ENCODE data around the gene ZNF280B. TPM values are rescaled to one million over a fixed set of nuclear protein-coding genes. Genes with fewer than 3 reads are reported as not detected.

ZNF280B gene
- total and polyA plus RNA-seq, 2 of the 13 experiments (the other 11 are each of a cell fraction or from before 2014, with no cell fraction given), result 3.7 to 3.9 TPM

GRCh38 chr22:22546490-22546889, 37.9 kb upstream of the ZNF280B start:
- Histone ChIP-seq H4K20me1 (ENCODE audit: insufficient read depth, low read length) (no peaks in the 10 kb centered on the region), H3K9ac (ENCODE audit: insufficient read depth, low read depth, low read length) (no peak overlapping the region), H3K9me3 (ENCODE audit: low read length) (no peaks in the 10 kb centered on the region), H3K79me2 (ENCODE audit: insufficient read depth, low read length) (no peaks in the 10 kb centered on the region), H3K27ac (ENCODE audit: extremely low read length, insufficient read depth, low read length) (no peak overlapping the region), H3K27me3 (ENCODE audit: control insufficient read depth in 1 of 2, insufficient read depth in 2 of 2, low read length in 2 of 2) (peaks cover 0 to 13% of the 10 kb centered on the region in 2 experiments; a peak in 3 of 5 replicates), H3K4me1 (ENCODE audit: insufficient read depth, low read length) (no peaks in the 10 kb centered on the region), H3K4me3 (replicated peaks in 1 of 3; ENCODE audit: insufficient read depth in 1 of 3, low read depth in 2 of 3, low read length in 3 of 3) (no peak overlapping the region), H2AFZ (ENCODE audit: low read length) (no peak overlapping the region), H3K36me3 (replicated peaks in 1 of 2; ENCODE audit: control insufficient read depth in 1 of 2, insufficient read depth in 2 of 2, low read length in 2 of 2) (no peaks in the 10 kb centered on the region), H3K4me2 (ENCODE audit: low read depth, low read length) (no peak overlapping the region)
- ATAC-seq (no peak), FAIRE-seq (no peak), DNase-seq (ENCODE audit: low spot score) (no peak)
- CTCF ChIA-PET (ENCODE audit: low intra/inter-chr PET ratio, low total read pairs), result no interaction called here
- WGBS (ENCODE audit: low lambda C conversion rate), result 60% methylated on average over 1 of the region's 5 CpGs
- BruUV-seq (replicated peaks), result no TSS peak
- POLR2A ChIA-PET, result no interaction called here
- in situ Hi-C loops (cut with HindIII; ENCODE audit: extremely low pct_ligation_motif_present, low pct_unique_long_range_greater_than_20kb), result no loop called here
- intact Hi-C loops (cut with micrococcal nuclease; ENCODE audit: unreplicated experiment), result no loop called here
- TF ChIP-seq, protein P1, sequence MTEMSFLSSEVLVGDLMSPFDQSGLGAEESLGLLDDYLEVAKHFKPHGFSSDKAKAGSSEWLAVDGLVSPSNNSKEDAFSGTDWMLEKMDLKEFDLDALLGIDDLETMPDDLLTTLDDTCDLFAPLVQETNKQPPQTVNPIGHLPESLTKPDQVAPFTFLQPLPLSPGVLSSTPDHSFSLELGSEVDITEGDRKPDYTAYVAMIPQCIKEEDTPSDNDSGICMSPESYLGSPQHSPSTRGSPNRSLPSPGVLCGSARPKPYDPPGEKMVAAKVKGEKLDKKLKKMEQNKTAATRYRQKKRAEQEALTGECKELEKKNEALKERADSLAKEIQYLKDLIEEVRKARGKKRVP (CRISPR knock-in tag; IDR thresholded peaks at IDR 0.05), result no peak
- TF ChIP-seq ZNF275 (CRISPR knock-in tag; IDR thresholded peaks at IDR 0.05; ENCODE audit: borderline replicate concordance) (no peak), HNRNPUL1 (IDR thresholded peaks at IDR 0.05; ENCODE audit: low read depth, low read length) (no peak), TCF7 (IDR thresholded peaks at IDR 0.05; ENCODE audit: low read depth) (no peak), MAFG (CRISPR knock-in tag; IDR thresholded peaks at IDR 0.05) (no peak), NFE2L1 (CRISPR knock-in tag; IDR thresholded peaks at IDR 0.05; ENCODE audit: borderline replicate concordance) (no peak), HNF4A (CRISPR knock-in tag; IDR thresholded peaks at IDR 0.05) (no peak), MXI1 (IDR thresholded peaks at IDR 0.05; ENCODE audit: borderline replicate concordance, low read depth, low read length) (no peak), KAT7 (CRISPR knock-in tag; IDR thresholded peaks at IDR 0.05; ENCODE audit: borderline replicate concordance) (no peak), ZNF207 (IDR thresholded peaks at IDR 0.05; ENCODE audit: borderline replicate concordance) (no peak), ZBTB39 (CRISPR knock-in tag; IDR thresholded peaks at IDR 0.05) (no peak), MTERF4 (CRISPR knock-in tag; IDR thresholded peaks at IDR 0.05) (no peak), SNAPC4 (CRISPR knock-in tag; IDR thresholded peaks at IDR 0.05) (no peak), ZNF607 (CRISPR knock-in tag; IDR thresholded peaks at IDR 0.05; ENCODE audit: borderline replicate concordance) (no peak), ZNF841 (CRISPR knock-in tag; IDR thresholded peaks at IDR 0.05; ENCODE audit: borderline replicate concordance) (no peak)

All from HepG2 (cell line).